Measurements from ENCODE around the gene FKBP1B. TPM values are rescaled to one million over a fixed set of nuclear protein-coding genes. Genes with fewer than 3 reads are reported as not detected.

Gene FKBP1B
- total and polyA plus RNA-seq, 2 donors (not counting 1 experiment from before 2014, with no cell fraction given): 11.9 to 12.1 TPM

- no peak overlapping the region for H3K27ac ChIP-seq (ENCODE audit: insufficient read depth, low read length)
- H3K4me3 ChIP-seq (replicated peaks in 1 of 4; ENCODE audit: control extremely low read depth in 1 of 4, insufficient read depth in 1 of 4, low read depth in 3 of 4, low read length in 4 of 4): peak overlapping the region in 2 of 4 experiments; percentile 35 to 55
- no peaks in the 10 kb centered on the region for H4K20me1 ChIP-seq (ENCODE audit: control insufficient read depth, extremely low read depth, insufficient read depth, low read length)
- no peaks in the 10 kb centered on the region for H3K79me2 ChIP-seq (ENCODE audit: control insufficient read depth, insufficient read depth, low read length)
- H3K9me3 ChIP-seq (ENCODE audit: control insufficient read depth, insufficient read depth, low read depth, low read length): no peaks in the 10 kb centered on the region
- no peaks in the 10 kb centered on the region for H3K36me3 ChIP-seq (ENCODE audit: control insufficient read depth, insufficient read depth, low read length)
- TF ChIP-seq EZH2 (IDR thresholded peaks at IDR 0.05; ENCODE audit: low read length, missing control alignments) (no peak), CTCF (conservative IDR thresholded peaks at IDR 0.05 in 1 of 2, IDR thresholded peaks at IDR 0.05 in 1 of 2; ENCODE audit: low read depth in 1 of 2, low read length in 2 of 2) (no peak)
- peaks cover 3% of the 10 kb centered on the region for H3K27me3 ChIP-seq (ENCODE audit: control insufficient read depth, insufficient read depth, low read length)
- peak overlapping the region; percentile 78 for H3K4me2 ChIP-seq (ENCODE audit: extremely low read depth, insufficient read depth, low read length)
- no peak overlapping the region for H2AFZ ChIP-seq (ENCODE audit: low read length)
- H3K4me1 ChIP-seq (ENCODE audit: control insufficient read depth, extremely low read depth, insufficient read depth, low read length): no peaks in the 10 kb centered on the region
- DNase-seq (ENCODE audit: low read depth in 2 of 2): no peak
- no peak overlapping the region for H3K9ac ChIP-seq (ENCODE audit: insufficient read depth, low read length)
Observed at GRCh38 chr2:24009367-24009679, 40.2 kb upstream of the FKBP1B start.

DNA sequence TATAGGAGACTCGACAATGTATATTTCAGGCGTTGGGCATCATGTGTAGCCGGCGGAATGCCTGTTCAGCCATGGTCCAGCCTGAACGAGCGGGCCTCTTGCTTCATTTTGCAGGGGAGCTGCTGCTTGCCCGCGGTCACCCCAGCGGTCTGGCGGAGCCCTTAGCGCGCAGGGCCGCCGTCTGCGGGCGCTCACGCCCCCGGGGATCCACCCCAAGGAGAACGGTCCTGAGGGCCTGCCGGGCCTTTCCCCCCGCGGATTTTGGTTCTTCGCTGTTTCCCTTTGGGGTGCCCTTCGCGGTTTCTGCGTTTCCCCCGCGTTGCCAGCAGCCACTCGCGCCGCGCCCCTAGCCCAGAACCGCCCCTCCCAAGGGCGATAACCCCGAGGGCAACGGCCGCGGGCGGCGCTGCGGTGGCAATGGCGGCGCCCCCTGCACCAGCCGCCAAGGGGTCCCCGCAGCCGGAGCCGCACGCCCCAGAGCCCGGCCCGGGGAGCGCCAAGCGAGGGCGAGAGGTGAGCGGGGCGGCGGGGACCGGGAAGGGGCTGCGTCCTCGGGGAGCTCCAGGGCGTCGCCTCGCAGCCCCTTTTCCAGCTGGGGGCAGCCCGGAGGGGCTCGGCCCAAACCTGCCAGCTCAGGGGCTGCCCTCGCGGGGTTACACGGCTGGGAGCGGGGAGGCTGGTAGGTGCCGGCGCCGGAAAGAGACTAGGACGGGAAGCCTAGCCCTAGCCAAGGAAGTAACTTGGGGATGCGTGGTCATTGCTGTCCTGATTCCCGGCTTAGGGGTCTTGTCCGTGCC lies 39.7 kb upstream of the FKBP1B start, which contains the start of gene MFSD2B:
MFSD2B (plus strand) TSS at position 406 of the 797 bp plus-strand sequence; CDS start at position 418, 12 bp downstream.
- Histone ChIP-seq H4K20me1 (ENCODE audit: control insufficient read depth, extremely low read depth, insufficient read depth, low read length) (no peaks in the 10 kb centered on the region), H3K27ac (ENCODE audit: insufficient read depth, low read length) (no peak within 1 kb of the TSS), H3K9ac (ENCODE audit: insufficient read depth, low read length) (peak within 1 kb of the TSS; percentile 30), H3K4me2 (ENCODE audit: extremely low read depth, insufficient read depth, low read length) (peak within 1 kb of the TSS; percentile 78), H2AFZ (ENCODE audit: low read length) (peak within 1 kb of the TSS; percentile 49), H3K4me1 (ENCODE audit: control insufficient read depth, extremely low read depth, insufficient read depth, low read length) (no peaks in the 10 kb centered on the region), H3K27me3 (ENCODE audit: control insufficient read depth, insufficient read depth, low read length) (peaks cover 3% of the 10 kb centered on the region), H3K4me3 (replicated peaks in 1 of 4; ENCODE audit: control extremely low read depth in 1 of 4, insufficient read depth in 1 of 4, low read depth in 3 of 4, low read length in 4 of 4) (peak within 1 kb of the TSS; percentile 30 to 55 (median 40)), H3K36me3 (ENCODE audit: control insufficient read depth, insufficient read depth, low read length) (no peaks in the 10 kb centered on the region), H3K9me3 (ENCODE audit: control insufficient read depth, insufficient read depth, low read depth, low read length) (no peaks in the 10 kb centered on the region), H3K79me2 (ENCODE audit: control insufficient read depth, insufficient read depth, low read length) (no peaks in the 10 kb centered on the region)
- no peak for TF ChIP-seq EZH2 (IDR thresholded peaks at IDR 0.05; ENCODE audit: low read length, missing control alignments)
- no peak for TF ChIP-seq CTCF (conservative IDR thresholded peaks at IDR 0.05 in 1 of 2, IDR thresholded peaks at IDR 0.05 in 1 of 2; ENCODE audit: low read depth in 1 of 2, low read length in 2 of 2)
- DNase-seq (ENCODE audit: low read depth in 2 of 2): peak; percentile 12 to 13

DNA sequence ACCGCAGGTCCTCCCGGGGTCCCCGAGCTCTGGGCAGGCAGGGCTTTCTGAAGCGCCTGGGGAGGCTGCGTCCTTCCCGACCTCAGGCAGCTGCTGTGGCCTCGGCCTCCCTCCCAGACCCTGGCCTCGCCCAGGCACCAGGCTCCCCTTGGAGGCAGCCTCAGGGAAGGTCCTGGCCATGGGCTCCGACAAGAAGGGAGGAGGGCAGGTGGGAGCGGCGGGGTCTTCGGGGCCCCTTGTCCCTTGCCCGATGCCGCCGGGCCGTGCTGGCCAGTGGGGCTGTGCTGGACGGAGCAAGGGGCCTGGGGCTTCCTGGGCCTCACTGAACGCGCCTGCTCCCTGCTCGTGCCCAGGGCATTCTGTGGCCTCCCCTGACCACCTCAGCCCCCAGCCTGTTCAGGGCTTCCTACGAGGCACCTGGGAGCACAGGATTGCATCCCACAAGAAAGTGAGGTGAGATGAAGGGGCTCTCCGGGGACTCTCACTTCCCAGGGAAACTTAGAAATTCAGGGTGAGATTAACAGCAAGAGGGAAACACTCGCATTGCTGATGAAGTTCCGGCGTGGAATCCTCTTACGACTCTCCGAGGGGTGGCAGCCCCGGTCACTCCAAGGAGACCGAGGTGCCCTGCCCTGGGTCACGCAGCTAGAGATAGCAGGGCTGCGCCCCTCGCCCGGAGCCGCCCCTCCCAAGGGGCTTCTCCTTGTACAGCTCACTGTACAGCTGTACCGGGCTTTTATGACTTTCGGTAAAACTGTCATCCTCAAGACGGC lies 38.9 kb upstream of the FKBP1B start:
- no peak overlapping the region for H3K9ac ChIP-seq (ENCODE audit: insufficient read depth, low read length)
- peak overlapping the region; percentile 78 for H3K4me2 ChIP-seq (ENCODE audit: extremely low read depth, insufficient read depth, low read length)
- no peaks in the 10 kb centered on the region for H4K20me1 ChIP-seq (ENCODE audit: control insufficient read depth, extremely low read depth, insufficient read depth, low read length)
- no peaks in the 10 kb centered on the region for H3K79me2 ChIP-seq (ENCODE audit: control insufficient read depth, insufficient read depth, low read length)
- H3K27me3 ChIP-seq (ENCODE audit: control insufficient read depth, insufficient read depth, low read length): peaks cover 3% of the 10 kb centered on the region
- no peaks in the 10 kb centered on the region for H3K4me1 ChIP-seq (ENCODE audit: control insufficient read depth, extremely low read depth, insufficient read depth, low read length)
- no peaks in the 10 kb centered on the region for H3K9me3 ChIP-seq (ENCODE audit: control insufficient read depth, insufficient read depth, low read depth, low read length)
- no peak overlapping the region for H3K27ac ChIP-seq (ENCODE audit: insufficient read depth, low read length)
- peak overlapping the region; percentile 44 for H2AFZ ChIP-seq (ENCODE audit: low read length)
- no peak for TF ChIP-seq CTCF (conservative IDR thresholded peaks at IDR 0.05 in 1 of 2, IDR thresholded peaks at IDR 0.05 in 1 of 2; ENCODE audit: low read depth in 1 of 2, low read length in 2 of 2)
- TF ChIP-seq EZH2 (IDR thresholded peaks at IDR 0.05; ENCODE audit: low read length, missing control alignments): peak; percentile 54
- no peaks in the 10 kb centered on the region for H3K36me3 ChIP-seq (ENCODE audit: control insufficient read depth, insufficient read depth, low read length)
- no peak for DNase-seq (ENCODE audit: low read depth in 2 of 2)
- peak overlapping the region in 3 of 4 experiments; percentile 30 to 55 (median 35) for H3K4me3 ChIP-seq (replicated peaks in 1 of 4; ENCODE audit: control extremely low read depth in 1 of 4, insufficient read depth in 1 of 4, low read depth in 3 of 4, low read length in 4 of 4)

Measured in fibroblast of lung (primary cell).